ENCODE measurements around the gene PLA2G4D. TPM values are rescaled to one million over a fixed set of nuclear protein-coding genes. Genes with fewer than 3 reads are reported as not detected.

The PLA2G4D gene
- total RNA-seq, 5 donors from 2014 or later (not counting 1 experiment from before 2014, with no cell fraction given), result not detected

DNA sequence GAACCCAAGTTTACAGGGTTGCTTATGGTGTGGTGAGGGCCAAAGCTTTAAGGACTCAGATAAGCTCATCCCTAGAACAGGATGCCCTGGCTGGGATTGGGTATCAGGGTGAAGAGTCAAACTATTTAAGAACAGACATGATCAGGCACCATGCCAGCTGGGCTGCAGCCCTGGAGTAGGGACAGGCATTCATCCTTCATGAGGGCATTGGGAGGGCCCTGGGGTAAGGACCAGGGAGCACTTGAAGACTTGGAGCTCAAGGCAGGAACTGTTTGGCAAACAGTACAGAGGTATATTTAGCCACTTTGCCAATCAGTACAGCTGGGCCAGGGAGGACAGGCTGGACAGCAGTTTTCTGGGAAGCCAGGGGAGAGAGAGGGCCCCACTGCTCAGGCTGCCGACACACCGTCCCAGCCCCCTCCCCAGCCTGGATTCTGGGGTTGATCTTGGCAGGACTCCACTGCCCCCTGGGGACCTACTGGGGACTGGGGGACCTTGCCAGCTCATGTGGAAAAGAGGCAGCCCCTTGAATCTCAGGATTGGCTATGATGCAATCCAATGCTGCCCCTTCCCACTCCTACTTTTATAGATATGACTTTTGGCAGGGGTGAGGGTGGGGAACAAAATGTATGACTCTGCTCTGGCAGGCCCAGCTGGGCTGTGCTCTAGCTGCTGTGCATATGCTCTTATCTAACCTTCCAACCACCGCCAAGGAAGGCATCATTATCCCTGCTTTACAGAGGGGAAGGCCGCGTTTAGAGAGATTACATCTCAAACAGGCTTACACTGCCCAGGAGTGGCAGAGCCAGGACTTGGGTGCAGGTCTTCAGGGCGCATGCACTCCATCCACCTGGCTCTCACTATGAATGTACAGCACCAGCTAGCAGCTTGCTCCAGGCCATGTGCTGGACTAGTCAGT lies 75.8 kb downstream of the PLA2G4D start:
- ChIA-PET CTCF (interaction anchor here in 1 of 2 donors (0.5 kb wide), 1 partner anchor 383 kb away, joined by 3 read pairs; no protein-coding TSS in a partner anchor), POLR2A (interaction anchor here in 1 of 2 donors (0.6 kb wide), 1 partner anchor 184 kb away, joined by 3 read pairs; no protein-coding TSS in a partner anchor)
- ATAC-seq (replicated peaks in 1 of 4), result no peak
- Mint-ChIP-seq H3K4me3 (no peak overlapping the region), H3K9me3 (no peaks in the 10 kb centered on the region), H3K27me3 (peaks cover 0 to 2% of the 10 kb centered on the region in 2 donors), H3K4me1 (no peaks in the 10 kb centered on the region), H3K36me3 (no peaks in the 10 kb centered on the region), H3K27ac (no peak overlapping the region)
- 78% methylated on average over 5 of the region's 6 CpGs for WGBS (ENCODE audit: insufficient coverage)
- no peak overlapping the region for H3K27ac ChIP-seq (ENCODE audit: low read length)
- H3K4me1 ChIP-seq (ENCODE audit: control insufficient read depth in 1 of 2, extremely low read depth in 1 of 2, insufficient read depth in 2 of 2, low read length in 2 of 2), result no peaks in the 10 kb centered on the region
- H3K36me3 ChIP-seq (ENCODE audit: control insufficient read depth in 2 of 2, extremely low read depth in 1 of 2, insufficient read depth in 1 of 2, low read length in 1 of 2), result no peaks in the 10 kb centered on the region
- H3K27me3 ChIP-seq (replicated peaks in 1 of 2; ENCODE audit: control insufficient read depth in 2 of 2, extremely low read depth in 1 of 2, insufficient read depth in 2 of 2, low read length in 1 of 2), result peaks cover 0 to 21% of the 10 kb centered on the region in 2 experiments
- H3K9me3 ChIP-seq, result no peaks in the 10 kb centered on the region
- DNase-seq, result no peak
- H3K4me3 ChIP-seq (ENCODE audit: control insufficient read depth in 1 of 2, extremely low read depth in 1 of 2, low read length in 1 of 2), result no peak overlapping the region

Other genes with a start within 250 kb of the PLA2G4D start
- 1 to 10 TPM; 1.0 to 4.0 (median 2.2) TPM for gene SPTBN5, start 200.5 kb downstream of the PLA2G4D start, total RNA-seq
- 10 to 100 TPM; 11.7 to 46.8 (median 16.8) TPM for gene EHD4, start 122.0 kb downstream of the PLA2G4D start, total RNA-seq
- not detected for gene PLA2G4E, start 73.5 kb downstream of the PLA2G4D start, total RNA-seq
- gene PLA2G4F, start 62.1 kb upstream of the PLA2G4D start, total RNA-seq, result under 1 TPM in 3 of 5 donors, not detected in 2; 0.10 to 0.23 (median 0.16) TPM
- gene VPS39, start 113.7 kb upstream of the PLA2G4D start, total RNA-seq, result 100 to 1,000 TPM in 3 of 5 donors, 10 to 100 TPM in 2; 98.5 to 113 (median 101) TPM
- gene GANC, start 178.6 kb upstream of the PLA2G4D start, total RNA-seq, result 10 to 100 TPM; 32.7 to 51.2 (median 45.7) TPM
- gene TMEM87A, start 178.9 kb upstream of the PLA2G4D start, total RNA-seq, result 10 to 100 TPM; 44.0 to 55.4 (median 45.4) TPM

Measured in T-cell (primary cell).